Lower leg skin (tissue), 3 donors: Measurements from ENCODE around the gene ZFPM1.

Source experiments
- POLR2A ChIP-seq, 2 donors: fragments of 450-650 bp; IDR thresholded peaks; one replicate each; pipeline ENCODE4 v1.6.1; 2016 to 2017; ENCODE audit warnings: antibody characterized with exemption in 2 of 2, mild to moderate bottlenecking in 1 of 2, moderate library complexity in 1 of 2
- TF ChIP-seq, protein P1 (sequence below), 3 donors: fragments of 450-650 bp; IDR thresholded peaks; one replicate each; pipeline ENCODE4 v1.5.1; 2016; ENCODE audit warnings: antibody characterized with exemption in 3 of 3, mild to moderate bottlenecking in 3 of 3, moderate library complexity in 2 of 3

DNA sequence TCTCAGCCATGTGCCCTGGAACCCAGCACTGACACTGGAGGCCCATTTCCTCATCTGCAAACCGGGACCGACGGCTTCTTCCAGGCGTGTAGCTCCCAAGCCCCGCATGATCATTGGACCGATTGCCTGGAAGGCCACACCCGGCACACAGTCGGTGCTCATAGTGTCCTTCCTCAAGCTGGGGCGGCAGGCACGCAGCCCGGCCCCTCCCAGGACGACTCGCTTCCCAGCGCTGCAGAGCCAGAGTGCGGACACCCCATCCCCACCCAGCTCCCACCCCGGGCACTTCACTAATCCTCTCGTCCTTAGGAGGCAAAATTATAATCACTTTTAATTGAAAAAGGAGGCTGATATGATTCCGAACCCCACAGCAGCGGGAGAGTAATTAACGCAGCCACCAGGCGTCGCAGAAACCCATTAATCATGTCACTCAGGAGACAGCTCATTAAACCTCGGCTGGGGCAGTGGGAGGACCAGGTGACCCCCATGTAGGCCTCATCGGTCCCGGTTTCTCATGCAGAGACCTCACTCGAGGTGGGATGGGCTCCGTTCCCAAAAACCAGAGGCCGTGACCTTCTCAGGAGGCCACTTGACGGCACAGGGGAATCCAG lies 37.3 kb upstream of the ZFPM1 start:
- TF ChIP-seq, protein P1, sequence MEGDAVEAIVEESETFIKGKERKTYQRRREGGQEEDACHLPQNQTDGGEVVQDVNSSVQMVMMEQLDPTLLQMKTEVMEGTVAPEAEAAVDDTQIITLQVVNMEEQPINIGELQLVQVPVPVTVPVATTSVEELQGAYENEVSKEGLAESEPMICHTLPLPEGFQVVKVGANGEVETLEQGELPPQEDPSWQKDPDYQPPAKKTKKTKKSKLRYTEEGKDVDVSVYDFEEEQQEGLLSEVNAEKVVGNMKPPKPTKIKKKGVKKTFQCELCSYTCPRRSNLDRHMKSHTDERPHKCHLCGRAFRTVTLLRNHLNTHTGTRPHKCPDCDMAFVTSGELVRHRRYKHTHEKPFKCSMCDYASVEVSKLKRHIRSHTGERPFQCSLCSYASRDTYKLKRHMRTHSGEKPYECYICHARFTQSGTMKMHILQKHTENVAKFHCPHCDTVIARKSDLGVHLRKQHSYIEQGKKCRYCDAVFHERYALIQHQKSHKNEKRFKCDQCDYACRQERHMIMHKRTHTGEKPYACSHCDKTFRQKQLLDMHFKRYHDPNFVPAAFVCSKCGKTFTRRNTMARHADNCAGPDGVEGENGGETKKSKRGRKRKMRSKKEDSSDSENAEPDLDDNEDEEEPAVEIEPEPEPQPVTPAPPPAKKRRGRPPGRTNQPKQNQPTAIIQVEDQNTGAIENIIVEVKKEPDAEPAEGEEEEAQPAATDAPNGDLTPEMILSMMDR (IDR thresholded peaks at IDR 0.05), result no peak
- TF ChIP-seq POLR2A (IDR thresholded peaks at IDR 0.05), result no peak
